Psoas muscle (tissue), 8 donors: ENCODE measurements around the gene BHLHE23. TPM values are rescaled to one million over a fixed set of nuclear protein-coding genes. Genes with fewer than 3 reads are reported as not detected.
A peak's percentile ranks its signal among the peaks of the same experiment; 100 is the strongest.

Source experiments
- ATAC-seq, 4 donors: fragments of 200-7000 bp; cut with Tn5 transposase; one replicate each; pipeline ENCODE4 v1.9.1; 2020; ENCODE audit warnings: moderate library complexity in 3 of 4, mild to moderate bottlenecking in 2 of 4
- DNase-seq, 2 donors: peaks; one replicate each; pipeline ENCODE4 v3.0.0-alpha.2; 2020
- H3K27ac ChIP-seq: fragments of 200-600 bp; one replicate; pipeline ENCODE4 v1.8.0; 2022
- H3K27me3 ChIP-seq, 3 donors: fragments of 200-600 bp in 1 of 3; one replicate each; pipeline versions ENCODE4 v1.6.1 to v1.8.0; 2013 to 2022; ENCODE audit warnings: low read length in 2 of 3, mild to moderate bottlenecking in 2 of 3, moderate library complexity in 1 of 3; ENCODE audit not compliant: insufficient read depth in 3 of 3
- H3K36me3 ChIP-seq, 2 donors: fragments of 200-600 bp in 1 of 2; one replicate each; pipeline versions ENCODE4 v1.6.1 to v1.8.0; 2013 to 2022; ENCODE audit warnings: low read depth in 1 of 2, mild to moderate bottlenecking in 1 of 2, moderate library complexity in 1 of 2; ENCODE audit not compliant: insufficient read depth in 1 of 2
- H3K4me1 ChIP-seq: fragments of 200-600 bp; one replicate; pipeline ENCODE4 v1.8.0; 2022
- H3K4me3 ChIP-seq: fragments of 200-600 bp; one replicate; pipeline ENCODE4 v1.8.0; 2022; ENCODE audit warnings: mild to moderate bottlenecking
- H3K9me3 ChIP-seq: fragments of 200-600 bp; one replicate; pipeline ENCODE4 v1.8.0; 2022
- WGBS, 3 donors: extraction: QIAGEN DNeasy Blood & Tissue Kit; methylation state at CpG; one replicate each; pipeline versions ENCODE4 v1.1.6 to v1.1.7; 2013; 5-methylcytosine and 5-hydroxymethylcytosine counted together
- intact Hi-C, 2 donors: fragments of 100-400 bp; cut with DNase I; formaldehyde crosslinking; loops; one replicate each; pipeline versions ENCODE4 v1.11.0 to v1.14.2; 2022
- polyA plus RNA-seq, 3 donors: library from polyadenylated mRNA; stranded (reverse); fragments of 200-250 nt; gene quantifications; one replicate each; pipeline ENCODE4 v1.2.3, GENCODE V29; 2013
- total RNA-seq, 4 donors: library from RNA; stranded (reverse); fragmentation: NEBNext Ultra II Directional in 2 of 4; extraction: Animal tissue kit (Norgen Biotek cat#: 25700) in 2 of 4; gene quantifications; one replicate each; pipeline versions ENCODE4 v1.2.1 to v1.2.4, GENCODE V29; 2021 to 2023
- TF ChIP-seq, protein P1 (sequence below): fragments of 200-600 bp; IDR thresholded peaks from one replicate; pipeline ENCODE4 v1.8.0; 2022; ENCODE audit warnings: antibody characterized with exemption
- donor health status: healthy with polysubstance abuse.
- donor health status: DM: no; HTN: no; CAD: no; lungs with moderate emphysema.
- donor health status: Bipolar disorder and iron deficiency.
- donor health status: healthy.
- donor health status: DM: yes; HTN: yes; CAD: no.
- donor health status: DM: no; HTN: no; CAD: no.
- donor health status: DM: no; HTN: no; CAD: no.
- donor health status: DM: yes; HTN: yes; CAD: no.

The BHLHE23 gene
- total and polyA plus RNA-seq, 7 donors: not detected

DNA sequence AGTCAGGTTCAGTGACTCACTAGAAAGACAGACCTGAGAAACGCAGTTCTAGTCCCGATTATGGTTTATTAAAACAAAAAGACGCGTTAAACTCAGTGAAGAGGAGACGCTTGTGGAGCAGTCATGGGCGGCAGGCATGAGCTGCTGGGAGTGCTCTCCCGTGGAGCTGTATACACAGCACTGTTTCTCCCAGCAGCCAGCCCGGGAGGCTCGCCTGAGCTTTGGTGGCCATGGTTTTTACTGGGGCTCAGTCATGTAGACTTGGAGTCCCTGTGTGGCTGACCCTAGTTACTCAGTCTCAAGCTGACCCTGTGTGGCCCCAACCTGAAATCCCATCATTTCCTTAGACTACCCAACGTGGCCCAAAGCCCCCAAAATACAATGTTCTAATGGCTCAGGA lies 41.2 kb upstream of the BHLHE23 start:
- H3K27me3 ChIP-seq: peaks cover 0 to 59% (median 17%) of the 10 kb centered on the region in 3 donors
- intact Hi-C loops: no loop called here

DNA sequence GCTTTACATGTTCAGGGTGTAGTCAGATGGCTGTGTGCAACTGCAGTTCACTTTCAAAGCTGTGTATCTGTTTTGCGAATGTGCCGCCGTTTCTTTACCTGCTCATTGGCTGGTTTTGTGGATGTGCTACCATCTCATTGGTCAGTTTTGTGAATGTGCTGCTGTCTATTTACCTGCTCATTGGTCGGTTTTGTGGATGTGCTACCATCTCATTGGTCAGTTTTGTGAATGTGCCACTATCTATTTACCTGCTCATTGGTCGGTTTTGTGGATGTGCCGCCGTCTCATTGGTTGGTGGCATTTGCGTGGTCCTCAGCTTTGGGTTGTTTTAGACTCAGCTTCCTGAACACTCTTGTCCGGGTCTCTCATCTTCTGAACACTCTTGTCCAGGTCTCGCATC lies 40.5 kb upstream of the BHLHE23 start:
- H3K27me3 ChIP-seq: peaks cover 0 to 58% (median 17%) of the 10 kb centered on the region in 3 donors
- no peaks in the 10 kb centered on the region for H3K36me3 ChIP-seq

More for the DNA sequence above, 41.2 kb upstream of the BHLHE23 start:
- no peaks in the 10 kb centered on the region for H3K36me3 ChIP-seq
- WGBS, 3 donors: 84 to 89% (median 87%) methylated on average over 10 of the region's 10 CpGs
- peak in 1 of 2 donors; percentile 13 for DNase-seq
- no peaks in the 10 kb centered on the region for H3K4me1 ChIP-seq
- ATAC-seq: no peak
- H3K27ac ChIP-seq: no peak overlapping the region
- no peak overlapping the region for H3K4me3 ChIP-seq
- TF ChIP-seq, protein P1, sequence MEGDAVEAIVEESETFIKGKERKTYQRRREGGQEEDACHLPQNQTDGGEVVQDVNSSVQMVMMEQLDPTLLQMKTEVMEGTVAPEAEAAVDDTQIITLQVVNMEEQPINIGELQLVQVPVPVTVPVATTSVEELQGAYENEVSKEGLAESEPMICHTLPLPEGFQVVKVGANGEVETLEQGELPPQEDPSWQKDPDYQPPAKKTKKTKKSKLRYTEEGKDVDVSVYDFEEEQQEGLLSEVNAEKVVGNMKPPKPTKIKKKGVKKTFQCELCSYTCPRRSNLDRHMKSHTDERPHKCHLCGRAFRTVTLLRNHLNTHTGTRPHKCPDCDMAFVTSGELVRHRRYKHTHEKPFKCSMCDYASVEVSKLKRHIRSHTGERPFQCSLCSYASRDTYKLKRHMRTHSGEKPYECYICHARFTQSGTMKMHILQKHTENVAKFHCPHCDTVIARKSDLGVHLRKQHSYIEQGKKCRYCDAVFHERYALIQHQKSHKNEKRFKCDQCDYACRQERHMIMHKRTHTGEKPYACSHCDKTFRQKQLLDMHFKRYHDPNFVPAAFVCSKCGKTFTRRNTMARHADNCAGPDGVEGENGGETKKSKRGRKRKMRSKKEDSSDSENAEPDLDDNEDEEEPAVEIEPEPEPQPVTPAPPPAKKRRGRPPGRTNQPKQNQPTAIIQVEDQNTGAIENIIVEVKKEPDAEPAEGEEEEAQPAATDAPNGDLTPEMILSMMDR: no peak
- no peaks in the 10 kb centered on the region for H3K9me3 ChIP-seq

DNA sequence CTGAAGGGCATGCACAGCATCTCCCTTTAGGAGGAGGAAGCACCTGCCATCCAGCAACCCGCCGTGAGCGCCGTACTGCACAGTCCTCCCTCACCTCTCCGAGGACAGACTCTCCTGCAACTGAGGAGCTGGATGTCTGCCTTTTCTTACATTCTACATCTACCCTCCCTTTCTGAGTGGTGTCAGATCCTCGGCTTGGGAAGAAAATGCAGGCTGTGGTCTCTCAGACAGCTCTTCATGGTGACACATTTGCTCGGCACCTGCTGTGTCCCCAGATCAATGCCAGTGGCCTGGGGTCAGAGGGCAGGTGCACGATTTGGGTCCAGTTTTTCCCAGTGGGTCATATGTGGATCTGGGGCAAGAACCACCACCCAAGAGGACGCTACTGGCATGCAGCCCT lies 40.1 kb upstream of the BHLHE23 start:
- H3K27me3 ChIP-seq: peaks cover 0 to 58% (median 17%) of the 10 kb centered on the region in 3 donors
- WGBS, 3 donors: 70 to 78% (median 73%) methylated on average over 9 of the region's 9 CpGs
- intact Hi-C loops: no loop called here

More for the DNA sequence above, 40.5 kb upstream of the BHLHE23 start:
- Histone ChIP-seq H3K4me3 (no peak overlapping the region), H3K4me1 (no peaks in the 10 kb centered on the region), H3K27ac (no peak overlapping the region), H3K9me3 (no peaks in the 10 kb centered on the region)
- 89 to 90% (median 90%) methylated on average over 10 of the region's 10 CpGs for WGBS, 3 donors
- DNase-seq (no peak), ATAC-seq (no peak)
- intact Hi-C loops: no loop called here
- TF ChIP-seq, protein P1: no peak

GRCh38 chr20:63045991-63046390 lies 39.2 kb upstream of the BHLHE23 start:
- no peaks in the 10 kb centered on the region for H3K9me3 ChIP-seq
- no peaks in the 10 kb centered on the region for H3K36me3 ChIP-seq
- H3K4me1 ChIP-seq: no peaks in the 10 kb centered on the region
- no peak for ATAC-seq
- H3K27ac ChIP-seq: no peak overlapping the region
- 55 to 58% (median 56%) methylated on average over 12 of the region's 12 CpGs for WGBS, 3 donors
- peaks cover 0 to 65% (median 17%) of the 10 kb centered on the region in 3 donors for H3K27me3 ChIP-seq
- TF ChIP-seq, protein P1: no peak
- intact Hi-C loops: no loop called here
- peak in 1 of 2 donors; percentile 12 for DNase-seq
- no peak overlapping the region for H3K4me3 ChIP-seq

More for the DNA sequence above, 40.1 kb upstream of the BHLHE23 start:
- no peak overlapping the region for H3K27ac ChIP-seq
- no peak for DNase-seq
- no peaks in the 10 kb centered on the region for H3K36me3 ChIP-seq
- H3K4me3 ChIP-seq: no peak overlapping the region
- no peak for ATAC-seq
- no peaks in the 10 kb centered on the region for H3K9me3 ChIP-seq
- no peaks in the 10 kb centered on the region for H3K4me1 ChIP-seq
- TF ChIP-seq, protein P1: no peak

- H3K27me3 ChIP-seq: peaks cover 0 to 71% (median 16%) of the 10 kb centered on the region in 3 donors
- H3K36me3 ChIP-seq: no peaks in the 10 kb centered on the region
- intact Hi-C loops: no loop called here
- no peak for ATAC-seq
- DNase-seq: peak in 1 of 2 donors; percentile 34
- H3K27ac ChIP-seq: no peak overlapping the region
- H3K4me3 ChIP-seq: no peak overlapping the region
- no peaks in the 10 kb centered on the region for H3K4me1 ChIP-seq
- 64 to 71% (median 69%) methylated on average over 14 of the region's 14 CpGs for WGBS, 3 donors
- no peaks in the 10 kb centered on the region for H3K9me3 ChIP-seq
- TF ChIP-seq, protein P1: no peak
Measured at GRCh38 chr20:63045401-63045800, 38.6 kb upstream of the BHLHE23 start.
